Loucy (cell line): Measurements from ENCODE around the gene RAD54L.

Source experiments
- CTCF ChIP-seq: fragments of 200-600 bp; sonication (generic); conservative IDR thresholded peaks from 2 replicates; pipeline ENCODE4 v1.5.1; 2014; ENCODE audit warnings: mild to moderate bottlenecking, antibody characterized with exemption, low read length
- EZH2phosphoT487 ChIP-seq: fragments of 200-600 bp; IDR thresholded peaks from 2 replicates; pipeline ENCODE4 v1.6.1; 2018; ENCODE audit warnings: antibody characterized with exemption, mild to moderate bottlenecking, moderate library complexity, borderline replicate concordance

GRCh38 chr1:46248122-46248920 is 758 bp downstream of the RAD54L start:
- TF ChIP-seq CTCF (peak; percentile 70), EZH2phosphoT487 (no peak)
